GM21390 (cell line): ENCODE data around the gene DARS1.
A peak's percentile ranks its signal among the peaks of the same experiment; 100 is the strongest.

Experiments
- ATAC-seq: cut with Tn5 transposase; IDR thresholded peaks from one replicate; pipeline ENCODE4 v1.9.1; 2021; ENCODE audit not compliant: unreplicated experiment

The DARS1 gene

GRCh38 chr2:136016427-136016826 is 31.0 kb upstream of the DARS1 start:
- no peak for ATAC-seq

- no peak for ATAC-seq
Observed at GRCh38 chr2:136015699-136016098, 30.3 kb upstream of the DARS1 start.

- no peak for ATAC-seq
Observed at GRCh38 chr2:136014411-136014810, 29.0 kb upstream of the DARS1 start.

GRCh38 chr2:136013955-136014354 is 28.5 kb upstream of the DARS1 start:
- no peak for ATAC-seq

GRCh38 chr2:136013136-136013685 is 27.8 kb upstream of the DARS1 start:
- ATAC-seq: no peak

- ATAC-seq: no peak
Observed at GRCh38 chr2:136012315-136012714, 26.9 kb upstream of the DARS1 start.

- ATAC-seq: no peak
Observed at GRCh38 chr2:136010126-136010525, 24.7 kb upstream of the DARS1 start.

- ATAC-seq: peak; percentile 52
Observed at GRCh38 chr2:136008205-136008865, 22.9 kb upstream of the DARS1 start.

- no peak for ATAC-seq
Observed at GRCh38 chr2:136006658-136007057, 21.2 kb upstream of the DARS1 start.

- peak; percentile 51 for ATAC-seq
Observed at GRCh38 chr2:136005462-136006196, 20.2 kb upstream of the DARS1 start.

GRCh38 chr2:136004965-136005364 is 19.5 kb upstream of the DARS1 start:
- no peak for ATAC-seq

GRCh38 chr2:136001131-136001530 is 15.7 kb upstream of the DARS1 start:
- ATAC-seq: no peak

- peak; percentile 47 for ATAC-seq
Observed at GRCh38 chr2:136000502-136000901, 15.1 kb upstream of the DARS1 start.

- no peak for ATAC-seq
Observed at GRCh38 chr2:135999899-136000298, 14.5 kb upstream of the DARS1 start.

- ATAC-seq: no peak
Observed at GRCh38 chr2:135998879-135999278, 13.5 kb upstream of the DARS1 start.

GRCh38 chr2:135997380-135997779 is 12.0 kb upstream of the DARS1 start:
- peak; percentile 53 for ATAC-seq

GRCh38 chr2:135996304-135996703 is 10.9 kb upstream of the DARS1 start:
- no peak for ATAC-seq

- no peak for ATAC-seq
Observed at GRCh38 chr2:135994281-135994680, 8.9 kb upstream of the DARS1 start.

- ATAC-seq: no peak
Observed at GRCh38 chr2:135993421-135993820, 8.0 kb upstream of the DARS1 start.

- ATAC-seq: no peak
Observed at GRCh38 chr2:135991861-135992260, 6.4 kb upstream of the DARS1 start.

- no peak for ATAC-seq
Observed at GRCh38 chr2:135987441-135987840, 2.0 kb upstream of the DARS1 start.

- ATAC-seq: no peak
Observed at GRCh38 chr2:135986507-135986906, 1.1 kb upstream of the DARS1 start.
